ENCODE results near the gene IRX4. TPM values are rescaled to one million over a fixed set of nuclear protein-coding genes. Genes with fewer than 3 reads are reported as not detected.

IRX4 gene
- total and polyA plus RNA-seq, 7 donors, result 0.05 to 0.65 (median 0.48) TPM; not detected in 4

DNA sequence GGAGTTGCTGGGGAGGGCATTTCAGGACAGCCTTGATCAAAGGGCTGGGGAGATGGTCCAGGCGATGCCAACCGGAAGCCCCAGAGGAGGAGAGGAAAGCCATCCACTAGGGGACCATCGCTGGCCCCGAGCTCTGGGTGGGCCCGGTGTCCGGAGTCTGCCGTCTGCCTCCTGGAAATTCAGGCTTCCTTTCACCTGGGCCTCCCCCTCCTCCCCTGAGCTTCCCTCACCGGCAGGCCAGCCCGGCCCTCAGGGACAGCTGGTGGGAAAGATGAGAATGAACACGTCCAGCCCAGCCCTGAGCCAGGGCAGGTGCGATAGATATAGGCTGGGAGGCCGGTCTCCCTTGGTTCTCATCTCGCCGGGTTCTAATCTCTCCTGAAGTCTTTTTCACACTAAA lies 17.2 kb downstream of the IRX4 start:
- ATAC-seq (no peak), DNase-seq (no peak)
- Histone ChIP-seq H3K4me1 (no peaks in the 10 kb centered on the region), H3K27me3 (ENCODE audit: insufficient read depth in 3 of 3, low read length in 2 of 3) (peaks cover 0 to 29% (median 0%) of the 10 kb centered on the region in 3 donors), H3K4me3 (no peak overlapping the region), H3K27ac (no peak overlapping the region), H3K36me3 (ENCODE audit: insufficient read depth in 1 of 2, low read depth in 1 of 2) (no peaks in the 10 kb centered on the region), H3K9me3 (no peaks in the 10 kb centered on the region)
- 60 to 67% (median 61%) methylated on average over 11 to 14 of the region's 14 CpGs for WGBS, 3 donors
- TF ChIP-seq, protein P1, sequence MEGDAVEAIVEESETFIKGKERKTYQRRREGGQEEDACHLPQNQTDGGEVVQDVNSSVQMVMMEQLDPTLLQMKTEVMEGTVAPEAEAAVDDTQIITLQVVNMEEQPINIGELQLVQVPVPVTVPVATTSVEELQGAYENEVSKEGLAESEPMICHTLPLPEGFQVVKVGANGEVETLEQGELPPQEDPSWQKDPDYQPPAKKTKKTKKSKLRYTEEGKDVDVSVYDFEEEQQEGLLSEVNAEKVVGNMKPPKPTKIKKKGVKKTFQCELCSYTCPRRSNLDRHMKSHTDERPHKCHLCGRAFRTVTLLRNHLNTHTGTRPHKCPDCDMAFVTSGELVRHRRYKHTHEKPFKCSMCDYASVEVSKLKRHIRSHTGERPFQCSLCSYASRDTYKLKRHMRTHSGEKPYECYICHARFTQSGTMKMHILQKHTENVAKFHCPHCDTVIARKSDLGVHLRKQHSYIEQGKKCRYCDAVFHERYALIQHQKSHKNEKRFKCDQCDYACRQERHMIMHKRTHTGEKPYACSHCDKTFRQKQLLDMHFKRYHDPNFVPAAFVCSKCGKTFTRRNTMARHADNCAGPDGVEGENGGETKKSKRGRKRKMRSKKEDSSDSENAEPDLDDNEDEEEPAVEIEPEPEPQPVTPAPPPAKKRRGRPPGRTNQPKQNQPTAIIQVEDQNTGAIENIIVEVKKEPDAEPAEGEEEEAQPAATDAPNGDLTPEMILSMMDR (IDR thresholded peaks at IDR 0.05), result no peak
- intact Hi-C loops (cut with DNase I), result no loop called here

DNA sequence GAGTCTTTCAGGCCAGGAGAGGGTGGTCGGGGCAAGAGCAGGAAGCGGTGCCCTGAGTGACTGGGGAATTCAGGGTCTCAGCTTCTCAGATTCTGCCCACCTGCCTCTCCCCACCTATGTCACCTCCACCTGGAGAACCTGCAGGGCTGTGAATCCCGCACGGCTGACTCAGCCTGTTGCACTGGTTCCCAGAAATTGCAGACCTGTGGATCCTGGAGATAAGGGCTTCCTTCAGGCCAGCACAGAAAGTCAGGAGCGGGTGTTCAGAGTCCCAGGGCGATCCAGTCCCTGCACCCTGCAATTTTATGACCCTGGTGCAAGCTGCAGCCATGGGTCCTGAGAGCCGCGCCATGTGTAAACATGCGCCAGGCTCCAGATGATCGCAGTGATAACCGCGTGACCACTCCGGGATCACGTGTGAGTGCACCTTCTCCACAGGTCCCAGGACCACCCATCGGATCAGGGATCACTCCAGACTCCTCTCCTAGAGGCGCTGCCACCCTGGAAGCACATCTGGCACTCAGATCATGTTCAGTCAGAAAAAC lies 17.8 kb downstream of the IRX4 start:
- ATAC-seq (no peak), DNase-seq (no peak)
- TF ChIP-seq, protein P1 (IDR thresholded peaks at IDR 0.05), result no peak
- H3K27me3 ChIP-seq (ENCODE audit: insufficient read depth in 3 of 3, low read length in 2 of 3), result peaks cover 0 to 29% (median 0%) of the 10 kb centered on the region in 3 donors
- intact Hi-C loops (cut with DNase I), result no loop called here
- 84 to 89% (median 87%) methylated on average over 16 of the region's 16 CpGs for WGBS, 3 donors
- no peaks in the 10 kb centered on the region for H3K9me3 ChIP-seq
- H3K36me3 ChIP-seq (ENCODE audit: insufficient read depth in 1 of 2, low read depth in 1 of 2), result no peaks in the 10 kb centered on the region
- H3K27ac ChIP-seq, result no peak overlapping the region
- H3K4me3 ChIP-seq, result no peak overlapping the region
- H3K4me1 ChIP-seq, result no peaks in the 10 kb centered on the region

DNA sequence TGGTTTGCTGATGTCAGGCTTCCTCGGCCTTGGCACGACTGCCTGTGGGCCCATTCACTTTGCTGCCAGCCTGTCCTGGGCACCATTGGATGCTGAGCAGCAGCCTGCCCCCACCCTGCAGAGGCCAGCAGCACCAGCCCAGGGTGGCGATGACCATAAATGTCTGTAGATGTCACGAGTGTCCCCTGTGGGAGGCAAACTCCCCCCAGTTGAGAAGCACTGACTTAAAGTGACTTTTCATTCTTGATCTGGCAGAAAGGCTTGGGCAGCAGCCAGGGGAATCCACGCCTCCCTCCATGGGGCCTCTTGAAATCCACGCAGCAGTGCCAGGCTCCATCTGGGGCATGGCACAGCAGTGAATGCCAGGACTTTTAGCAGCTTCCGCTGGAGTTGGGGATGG lies 21.8 kb downstream of the IRX4 start:
- Histone ChIP-seq H3K27ac (no peak overlapping the region), H3K36me3 (ENCODE audit: insufficient read depth in 1 of 2, low read depth in 1 of 2) (no peaks in the 10 kb centered on the region), H3K4me1 (no peaks in the 10 kb centered on the region), H3K27me3 (ENCODE audit: insufficient read depth in 3 of 3, low read length in 2 of 3) (peaks cover 0 to 31% (median 3%) of the 10 kb centered on the region in 3 donors), H3K9me3 (no peaks in the 10 kb centered on the region), H3K4me3 (no peak overlapping the region)
- no peak for ATAC-seq
- intact Hi-C loops (cut with DNase I), result no loop called here
- TF ChIP-seq, protein P1 (IDR thresholded peaks at IDR 0.05), result no peak
- DNase-seq, result no peak
- 33 to 45% (median 39%) methylated on average over 7 of the region's 7 CpGs for WGBS, 3 donors

DNA sequence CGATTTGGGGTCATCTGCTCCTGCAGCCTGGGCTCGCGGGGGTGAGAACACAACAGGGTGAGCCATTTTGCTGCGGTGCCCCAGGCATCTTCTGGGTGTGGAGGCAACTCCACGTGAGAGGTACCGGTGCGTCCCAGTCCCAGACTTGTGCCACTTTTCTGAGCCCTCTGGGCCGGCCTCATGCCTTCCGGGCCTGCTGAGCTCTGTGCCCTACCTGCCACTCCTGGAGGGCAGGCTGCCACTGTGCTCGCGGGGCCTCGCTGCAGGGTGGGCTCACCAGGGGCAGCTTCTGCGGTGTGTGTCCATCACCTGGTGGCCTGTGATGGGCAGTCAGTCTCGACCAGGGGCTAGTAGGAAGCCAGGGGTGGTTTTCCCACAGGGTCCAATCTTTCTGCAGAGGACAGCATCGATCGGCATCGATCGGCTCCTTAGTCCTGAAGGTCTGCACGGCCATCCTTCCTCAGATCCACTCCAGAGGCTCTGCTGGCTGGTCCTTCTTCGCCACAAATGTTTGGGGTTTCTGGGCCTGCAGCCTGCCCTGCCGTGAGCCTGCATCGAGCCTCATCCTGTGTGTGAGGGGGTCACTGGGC lies 22.6 kb downstream of the IRX4 start:
- TF ChIP-seq, protein P1 (IDR thresholded peaks at IDR 0.05), result no peak
- Histone ChIP-seq H3K4me3 (no peak overlapping the region), H3K9me3 (no peaks in the 10 kb centered on the region), H3K27me3 (ENCODE audit: insufficient read depth in 3 of 3, low read length in 2 of 3) (peaks cover 0 to 31% (median 3%) of the 10 kb centered on the region in 3 donors), H3K36me3 (ENCODE audit: insufficient read depth in 1 of 2, low read depth in 1 of 2) (no peaks in the 10 kb centered on the region), H3K4me1 (no peaks in the 10 kb centered on the region), H3K27ac (no peak overlapping the region)
- WGBS, 3 donors, result 84 to 90% (median 85%) methylated on average over 22 of the region's 22 CpGs
- intact Hi-C loops (cut with DNase I), result no loop called here
- ATAC-seq (no peak), DNase-seq (no peak)

DNA sequence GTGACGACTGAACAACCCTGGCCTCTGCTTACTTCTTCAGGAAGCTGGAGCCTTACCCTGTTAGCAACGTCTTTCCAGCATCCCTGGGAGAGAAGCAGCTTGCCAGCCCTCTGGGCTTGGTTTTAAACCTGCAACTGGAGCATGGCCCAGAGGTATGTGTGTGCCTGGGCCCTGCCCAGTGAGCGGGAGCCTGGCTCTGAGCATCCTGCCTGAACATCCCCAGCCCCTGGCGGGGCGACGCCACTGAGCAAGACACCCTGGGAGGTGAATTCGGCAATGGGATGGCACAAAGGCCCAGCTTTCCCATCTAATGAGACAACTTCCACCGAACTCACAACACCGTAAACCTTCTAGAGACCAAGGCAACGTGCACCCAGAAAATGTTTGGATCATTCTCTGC lies 23.6 kb downstream of the IRX4 start:
- ATAC-seq (no peak), DNase-seq (no peak)
- intact Hi-C loops (cut with DNase I), result no loop called here
- H3K27me3 ChIP-seq (ENCODE audit: insufficient read depth in 3 of 3, low read length in 2 of 3), result peaks cover 0 to 38% (median 3%) of the 10 kb centered on the region in 3 donors
- WGBS, 3 donors, result 84 to 87% (median 86%) methylated on average over 10 of the region's 10 CpGs
- H3K9me3 ChIP-seq, result no peaks in the 10 kb centered on the region
- TF ChIP-seq, protein P1 (IDR thresholded peaks at IDR 0.05), result no peak
- H3K27ac ChIP-seq, result no peak overlapping the region
- H3K36me3 ChIP-seq (ENCODE audit: insufficient read depth in 1 of 2, low read depth in 1 of 2), result no peaks in the 10 kb centered on the region
- H3K4me1 ChIP-seq, result no peaks in the 10 kb centered on the region
- H3K4me3 ChIP-seq, result no peak overlapping the region
